ENCODE data around the gene G0S2. TPM values are rescaled to one million over a fixed set of nuclear protein-coding genes. Genes with fewer than 3 reads are reported as not detected.

The G0S2 gene
- total and polyA plus RNA-seq, 9 of the 15 experiments (the other 6 are each of a cell fraction or from before 2014, with no cell fraction given): 0.18 to 65.6 (median 11.4) TPM

GRCh38 chr1:209673631-209674417, 1.4 kb upstream of the G0S2 start (continued):
- TF ChIP-seq PTTG1 (tag; IDR thresholded peaks at IDR 0.05; ENCODE audit: low read depth): 0 out of 2 replicates have a peak, but pooled peaks have one; percentile 9
- peak in 1 of 2 experiments; percentile 2; a peak in 1 of 4 replicates for TF ChIP-seq RAD21 (CRISPR knock-in tag; conservative IDR thresholded peaks at IDR 0.05 in 1 of 2, IDR thresholded peaks at IDR 0.05 in 1 of 2)
- peak; percentile 60; the same call in 1 of the 2 replicates for TF ChIP-seq BACH1 (tag; IDR thresholded peaks at IDR 0.05)
- TF ChIP-seq MTA3 (IDR thresholded peaks at IDR 0.05; ENCODE audit: borderline replicate concordance): no peak
- TF ChIP-seq SOX6 (IDR thresholded peaks at IDR 0.05): peak; percentile 44; the same call in 1 of the 2 replicates
- no peak for TF ChIP-seq TARDBP (IDR thresholded peaks at IDR 0.05)
- peak; percentile 56; the same call in 1 of the 2 replicates for TF ChIP-seq RNF2 (IDR thresholded peaks at IDR 0.05)
- no peak for TF ChIP-seq ZNF444 (CRISPR knock-in tag; IDR thresholded peaks at IDR 0.05)
- peak; percentile 66 for TF ChIP-seq ZNF589 (CRISPR knock-in tag; IDR thresholded peaks at IDR 0.05; ENCODE audit: low read depth)
- TF ChIP-seq ZSCAN29 (IDR thresholded peaks at IDR 0.05): no peak
- TF ChIP-seq, protein P1, sequence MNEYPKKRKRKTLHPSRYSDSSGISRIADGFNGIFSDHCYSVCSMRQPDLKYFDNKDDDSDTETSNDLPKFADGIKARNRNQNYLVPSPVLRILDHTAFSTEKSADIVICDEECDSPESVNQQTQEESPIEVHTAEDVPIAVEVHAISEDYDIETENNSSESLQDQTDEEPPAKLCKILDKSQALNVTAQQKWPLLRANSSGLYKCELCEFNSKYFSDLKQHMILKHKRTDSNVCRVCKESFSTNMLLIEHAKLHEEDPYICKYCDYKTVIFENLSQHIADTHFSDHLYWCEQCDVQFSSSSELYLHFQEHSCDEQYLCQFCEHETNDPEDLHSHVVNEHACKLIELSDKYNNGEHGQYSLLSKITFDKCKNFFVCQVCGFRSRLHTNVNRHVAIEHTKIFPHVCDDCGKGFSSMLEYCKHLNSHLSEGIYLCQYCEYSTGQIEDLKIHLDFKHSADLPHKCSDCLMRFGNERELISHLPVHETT (CRISPR knock-in tag; conservative IDR thresholded peaks at IDR 0.05 in 1 of 2, IDR thresholded peaks at IDR 0.05 in 1 of 2): no peak
- TF ChIP-seq, protein P2, sequence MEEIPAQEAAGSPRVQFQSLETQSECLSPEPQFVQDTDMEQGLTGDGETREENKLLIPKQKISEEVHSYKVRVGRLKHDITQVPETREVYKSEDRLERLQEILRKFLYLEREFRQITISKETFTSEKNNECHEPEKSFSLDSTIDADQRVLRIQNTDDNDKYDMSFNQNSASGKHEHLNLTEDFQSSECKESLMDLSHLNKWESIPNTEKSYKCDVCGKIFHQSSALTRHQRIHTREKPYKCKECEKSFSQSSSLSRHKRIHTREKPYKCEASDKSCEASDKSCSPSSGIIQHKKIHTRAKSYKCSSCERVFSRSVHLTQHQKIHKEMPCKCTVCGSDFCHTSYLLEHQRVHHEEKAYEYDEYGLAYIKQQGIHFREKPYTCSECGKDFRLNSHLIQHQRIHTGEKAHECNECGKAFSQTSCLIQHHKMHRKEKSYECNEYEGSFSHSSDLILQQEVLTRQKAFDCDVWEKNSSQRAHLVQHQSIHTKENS (CRISPR knock-in tag; IDR thresholded peaks at IDR 0.05): 0 out of 2 replicates have a peak, but pooled peaks have one; percentile 55
- TF ChIP-seq, protein P3, sequence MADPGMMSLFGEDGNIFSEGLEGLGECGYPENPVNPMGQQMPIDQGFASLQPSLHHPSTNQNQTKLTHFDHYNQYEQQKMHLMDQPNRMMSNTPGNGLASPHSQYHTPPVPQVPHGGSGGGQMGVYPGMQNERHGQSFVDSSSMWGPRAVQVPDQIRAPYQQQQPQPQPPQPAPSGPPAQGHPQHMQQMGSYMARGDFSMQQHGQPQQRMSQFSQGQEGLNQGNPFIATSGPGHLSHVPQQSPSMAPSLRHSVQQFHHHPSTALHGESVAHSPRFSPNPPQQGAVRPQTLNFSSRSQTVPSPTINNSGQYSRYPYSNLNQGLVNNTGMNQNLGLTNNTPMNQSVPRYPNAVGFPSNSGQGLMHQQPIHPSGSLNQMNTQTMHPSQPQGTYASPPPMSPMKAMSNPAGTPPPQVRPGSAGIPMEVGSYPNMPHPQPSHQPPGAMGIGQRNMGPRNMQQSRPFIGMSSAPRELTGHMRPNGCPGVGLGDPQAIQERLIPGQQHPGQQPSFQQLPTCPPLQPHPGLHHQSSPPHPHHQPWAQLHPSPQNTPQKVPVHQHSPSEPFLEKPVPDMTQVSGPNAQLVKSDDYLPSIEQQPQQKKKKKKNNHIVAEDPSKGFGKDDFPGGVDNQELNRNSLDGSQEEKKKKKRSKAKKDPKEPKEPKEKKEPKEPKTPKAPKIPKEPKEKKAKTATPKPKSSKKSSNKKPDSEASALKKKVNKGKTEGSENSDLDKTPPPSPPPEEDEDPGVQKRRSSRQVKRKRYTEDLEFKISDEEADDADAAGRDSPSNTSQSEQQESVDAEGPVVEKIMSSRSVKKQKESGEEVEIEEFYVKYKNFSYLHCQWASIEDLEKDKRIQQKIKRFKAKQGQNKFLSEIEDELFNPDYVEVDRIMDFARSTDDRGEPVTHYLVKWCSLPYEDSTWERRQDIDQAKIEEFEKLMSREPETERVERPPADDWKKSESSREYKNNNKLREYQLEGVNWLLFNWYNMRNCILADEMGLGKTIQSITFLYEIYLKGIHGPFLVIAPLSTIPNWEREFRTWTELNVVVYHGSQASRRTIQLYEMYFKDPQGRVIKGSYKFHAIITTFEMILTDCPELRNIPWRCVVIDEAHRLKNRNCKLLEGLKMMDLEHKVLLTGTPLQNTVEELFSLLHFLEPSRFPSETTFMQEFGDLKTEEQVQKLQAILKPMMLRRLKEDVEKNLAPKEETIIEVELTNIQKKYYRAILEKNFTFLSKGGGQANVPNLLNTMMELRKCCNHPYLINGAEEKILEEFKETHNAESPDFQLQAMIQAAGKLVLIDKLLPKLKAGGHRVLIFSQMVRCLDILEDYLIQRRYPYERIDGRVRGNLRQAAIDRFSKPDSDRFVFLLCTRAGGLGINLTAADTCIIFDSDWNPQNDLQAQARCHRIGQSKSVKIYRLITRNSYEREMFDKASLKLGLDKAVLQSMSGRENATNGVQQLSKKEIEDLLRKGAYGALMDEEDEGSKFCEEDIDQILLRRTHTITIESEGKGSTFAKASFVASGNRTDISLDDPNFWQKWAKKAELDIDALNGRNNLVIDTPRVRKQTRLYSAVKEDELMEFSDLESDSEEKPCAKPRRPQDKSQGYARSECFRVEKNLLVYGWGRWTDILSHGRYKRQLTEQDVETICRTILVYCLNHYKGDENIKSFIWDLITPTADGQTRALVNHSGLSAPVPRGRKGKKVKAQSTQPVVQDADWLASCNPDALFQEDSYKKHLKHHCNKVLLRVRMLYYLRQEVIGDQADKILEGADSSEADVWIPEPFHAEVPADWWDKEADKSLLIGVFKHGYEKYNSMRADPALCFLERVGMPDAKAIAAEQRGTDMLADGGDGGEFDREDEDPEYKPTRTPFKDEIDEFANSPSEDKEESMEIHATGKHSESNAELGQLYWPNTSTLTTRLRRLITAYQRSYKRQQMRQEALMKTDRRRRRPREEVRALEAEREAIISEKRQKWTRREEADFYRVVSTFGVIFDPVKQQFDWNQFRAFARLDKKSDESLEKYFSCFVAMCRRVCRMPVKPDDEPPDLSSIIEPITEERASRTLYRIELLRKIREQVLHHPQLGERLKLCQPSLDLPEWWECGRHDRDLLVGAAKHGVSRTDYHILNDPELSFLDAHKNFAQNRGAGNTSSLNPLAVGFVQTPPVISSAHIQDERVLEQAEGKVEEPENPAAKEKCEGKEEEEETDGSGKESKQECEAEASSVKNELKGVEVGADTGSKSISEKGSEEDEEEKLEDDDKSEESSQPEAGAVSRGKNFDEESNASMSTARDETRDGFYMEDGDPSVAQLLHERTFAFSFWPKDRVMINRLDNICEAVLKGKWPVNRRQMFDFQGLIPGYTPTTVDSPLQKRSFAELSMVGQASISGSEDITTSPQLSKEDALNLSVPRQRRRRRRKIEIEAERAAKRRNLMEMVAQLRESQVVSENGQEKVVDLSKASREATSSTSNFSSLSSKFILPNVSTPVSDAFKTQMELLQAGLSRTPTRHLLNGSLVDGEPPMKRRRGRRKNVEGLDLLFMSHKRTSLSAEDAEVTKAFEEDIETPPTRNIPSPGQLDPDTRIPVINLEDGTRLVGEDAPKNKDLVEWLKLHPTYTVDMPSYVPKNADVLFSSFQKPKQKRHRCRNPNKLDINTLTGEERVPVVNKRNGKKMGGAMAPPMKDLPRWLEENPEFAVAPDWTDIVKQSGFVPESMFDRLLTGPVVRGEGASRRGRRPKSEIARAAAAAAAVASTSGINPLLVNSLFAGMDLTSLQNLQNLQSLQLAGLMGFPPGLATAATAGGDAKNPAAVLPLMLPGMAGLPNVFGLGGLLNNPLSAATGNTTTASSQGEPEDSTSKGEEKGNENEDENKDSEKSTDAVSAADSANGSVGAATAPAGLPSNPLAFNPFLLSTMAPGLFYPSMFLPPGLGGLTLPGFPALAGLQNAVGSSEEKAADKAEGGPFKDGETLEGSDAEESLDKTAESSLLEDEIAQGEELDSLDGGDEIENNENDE (IDR thresholded peaks at IDR 0.05; ENCODE audit: low read depth, low read length): no peak

Measured in K562 (cell line).